H7 (cell line): ENCODE measurements around the gene ARHGAP21. TPM values are rescaled to one million over a fixed set of nuclear protein-coding genes. Genes with fewer than 3 reads are reported as not detected.
"Not testable (repeated sequence)": the region's sequence is repeated elsewhere in the genome, so short reads cannot be mapped to it uniquely, and the experiment has no call there.

Source experiments
- DNase-seq: peaks from one replicate; pipeline ENCODE4 v3.0.0; 2012
- H3K27me3 ChIP-seq: 2 replicates; pipeline ENCODE4 v1.6.0; 2011; ENCODE audit warnings: mild to moderate bottlenecking, low read length; ENCODE audit not compliant: control insufficient read depth, insufficient read depth
- H3K36me3 ChIP-seq: replicated peaks from 2 replicates; pipeline ENCODE4 v1.5.1; 2011; ENCODE audit warnings: low read length; ENCODE audit not compliant: control insufficient read depth, insufficient read depth
- H3K4me3 ChIP-seq: 2 replicates; pipeline ENCODE4 v1.5.1; 2011; ENCODE audit warnings: low read depth, mild to moderate bottlenecking, control low read depth, low read length, moderate library complexity; ENCODE audit not compliant: insufficient read depth
- total RNA-seq: library from RNA; depleted of rRNA; stranded (reverse); fragments of >200 nt; shearing (Covaris generic); gene quantifications from 2 replicates; pipeline ENCODE4 v1.2.3, GENCODE V29; 2014

The ARHGAP21 gene
- total RNA-seq, 1 experiment from 2014 or later, result 31.5 TPM

DNA sequence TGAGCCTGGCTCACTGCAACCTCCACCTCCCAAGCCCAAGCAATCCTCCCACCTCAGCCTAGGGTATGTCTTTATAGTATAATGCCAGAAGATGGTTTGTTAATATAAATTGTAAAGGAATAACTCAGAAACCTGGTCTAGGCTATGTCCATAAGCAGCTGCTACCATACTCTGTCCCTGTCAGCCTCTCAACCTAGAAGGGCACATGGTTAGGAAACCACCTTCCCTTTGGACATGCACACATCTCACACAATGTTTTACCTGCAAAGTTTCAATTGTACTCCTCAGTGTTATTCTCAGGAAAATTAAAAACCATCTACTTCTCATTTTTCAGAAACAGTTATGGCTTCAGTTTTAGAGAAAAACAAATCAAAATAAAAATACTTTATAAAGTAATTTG lies 40.1 kb downstream of the ARHGAP21 start:
- no peaks in the 10 kb centered on the region for H3K27me3 ChIP-seq
- no peak overlapping the region for H3K4me3 ChIP-seq
- no peaks in the 10 kb centered on the region for H3K36me3 ChIP-seq
- no peak for DNase-seq

- Histone ChIP-seq H3K36me3 (no peaks in the 10 kb centered on the region), H3K27me3 (no peaks in the 10 kb centered on the region), H3K4me3 (no peak overlapping the region)
- no peak for DNase-seq
Observed at GRCh38 chr10:24681572-24682088, 42.1 kb downstream of the ARHGAP21 start.

- DNase-seq, result no peak
- no peak overlapping the region for H3K4me3 ChIP-seq
- H3K36me3 ChIP-seq, result no peaks in the 10 kb centered on the region
- H3K27me3 ChIP-seq, result no peaks in the 10 kb centered on the region
Observed at GRCh38 chr10:24680647-24681524, 42.8 kb downstream of the ARHGAP21 start.

GRCh38 chr10:24678757-24679156 lies 44.9 kb downstream of the ARHGAP21 start:
- H3K27me3 ChIP-seq, result no peaks in the 10 kb centered on the region
- no peak for DNase-seq
- no peak overlapping the region for H3K4me3 ChIP-seq
- no peaks in the 10 kb centered on the region for H3K36me3 ChIP-seq

- Histone ChIP-seq H3K36me3 (no peaks in the 10 kb centered on the region), H3K4me3 (no peak overlapping the region), H3K27me3 (no peaks in the 10 kb centered on the region)
- DNase-seq, result no peak
Observed at GRCh38 chr10:24674892-24675632, 48.6 kb downstream of the ARHGAP21 start.

DNA sequence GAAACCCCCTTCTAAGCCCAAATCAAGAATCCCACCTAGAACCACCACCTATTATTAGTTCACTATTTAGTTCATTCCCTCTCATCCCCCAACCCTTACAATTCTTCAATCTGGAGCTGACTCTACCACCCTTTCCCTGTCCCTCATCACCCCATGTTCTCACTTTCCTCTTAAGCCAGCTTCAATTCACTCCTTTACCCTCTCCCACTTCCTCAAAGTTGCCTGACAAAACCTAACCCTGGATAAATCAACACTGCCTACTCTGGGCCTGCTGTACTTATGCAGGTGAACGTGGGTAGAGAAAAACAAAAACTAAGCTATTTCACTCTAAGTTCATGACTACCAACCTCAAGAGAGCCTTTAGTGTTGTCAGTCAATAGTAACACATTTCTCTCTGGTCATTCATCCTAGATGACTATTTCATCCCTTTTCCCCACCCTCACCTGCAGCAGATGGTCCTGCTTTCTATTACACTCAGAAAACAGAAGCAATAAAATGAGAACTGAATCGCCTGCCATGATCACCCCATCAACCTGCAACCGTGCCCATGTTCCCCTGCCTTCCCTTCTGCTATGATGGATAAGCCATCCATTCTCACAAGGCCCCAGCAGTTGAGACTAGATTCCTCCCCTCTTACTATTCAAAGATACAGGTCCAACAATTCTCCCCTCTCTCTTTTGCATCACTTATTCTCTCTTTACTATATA lies 52.6 kb downstream of the ARHGAP21 start:
- H3K4me3 ChIP-seq, result no peak overlapping the region
- no peak for DNase-seq
- no peaks in the 10 kb centered on the region; the same call in 1 of the 2 replicates for H3K36me3 ChIP-seq
- H3K27me3 ChIP-seq, result no peaks in the 10 kb centered on the region

- H3K27me3 ChIP-seq, result no peaks in the 10 kb centered on the region
- no peaks in the 10 kb centered on the region; the same call in 1 of the 2 replicates for H3K36me3 ChIP-seq
- no peak for DNase-seq
- no peak overlapping the region for H3K4me3 ChIP-seq
Observed at GRCh38 chr10:24669285-24669852, 54.3 kb downstream of the ARHGAP21 start.

DNA sequence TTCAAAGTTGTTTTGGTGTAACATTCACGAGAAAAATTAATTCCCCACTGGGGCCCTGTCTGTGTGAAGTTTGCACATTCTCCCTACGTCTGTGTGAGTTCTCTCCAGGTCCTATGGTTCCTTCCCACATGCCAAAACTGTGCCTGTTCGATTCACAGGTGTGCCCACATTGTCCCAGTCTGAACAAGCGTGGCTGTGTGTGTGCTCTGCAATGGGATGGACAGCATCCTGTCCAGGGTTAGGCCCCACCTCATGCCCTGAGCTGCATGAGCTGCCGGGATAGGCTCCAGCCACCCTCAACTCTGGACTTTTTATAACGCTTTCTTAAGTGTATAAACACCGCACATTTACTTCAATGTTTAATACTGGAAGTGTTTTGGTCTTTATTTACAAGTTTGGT lies 55.4 kb downstream of the ARHGAP21 start:
- DNase-seq, result no peak
- Histone ChIP-seq H3K4me3 (no peak overlapping the region), H3K36me3 (no peaks in the 10 kb centered on the region; the same call in 1 of the 2 replicates), H3K27me3 (no peaks in the 10 kb centered on the region)

- Histone ChIP-seq H3K27me3 (no peaks in the 10 kb centered on the region), H3K4me3 (no peak overlapping the region), H3K36me3 (no peaks in the 10 kb centered on the region; the same call in 1 of the 2 replicates)
- DNase-seq, result no peak
Observed at GRCh38 chr10:24664991-24665390, 58.7 kb downstream of the ARHGAP21 start.

DNA sequence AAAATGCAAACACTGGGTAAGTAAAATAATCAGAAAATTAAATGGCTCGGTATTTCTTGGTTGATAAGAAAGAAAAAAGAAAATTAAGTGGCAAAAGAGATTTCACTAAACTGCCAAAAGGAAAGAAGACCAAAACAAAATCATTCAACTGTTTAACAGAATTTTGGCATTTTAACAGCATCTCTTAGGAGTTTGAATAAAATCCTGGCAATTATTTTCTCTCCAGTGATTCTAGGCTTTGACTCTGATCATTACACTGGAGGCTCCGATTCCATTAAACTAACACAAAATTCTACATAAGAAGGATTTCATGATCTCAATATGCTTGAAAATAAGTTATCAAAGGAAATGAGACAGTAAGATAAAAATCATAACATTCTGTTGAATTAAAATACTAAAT lies 62.3 kb downstream of the ARHGAP21 start:
- no peaks in the 10 kb centered on the region for H3K27me3 ChIP-seq
- no peak overlapping the region for H3K4me3 ChIP-seq
- DNase-seq, result no peak
- H3K36me3 ChIP-seq, result no peaks in the 10 kb centered on the region

- H3K4me3 ChIP-seq, H3K27me3 ChIP-seq, DNase-seq, H3K36me3 ChIP-seq: not testable (repeated sequence)
Observed at GRCh38 chr10:24658319-24658718, 65.4 kb downstream of the ARHGAP21 start.

DNA sequence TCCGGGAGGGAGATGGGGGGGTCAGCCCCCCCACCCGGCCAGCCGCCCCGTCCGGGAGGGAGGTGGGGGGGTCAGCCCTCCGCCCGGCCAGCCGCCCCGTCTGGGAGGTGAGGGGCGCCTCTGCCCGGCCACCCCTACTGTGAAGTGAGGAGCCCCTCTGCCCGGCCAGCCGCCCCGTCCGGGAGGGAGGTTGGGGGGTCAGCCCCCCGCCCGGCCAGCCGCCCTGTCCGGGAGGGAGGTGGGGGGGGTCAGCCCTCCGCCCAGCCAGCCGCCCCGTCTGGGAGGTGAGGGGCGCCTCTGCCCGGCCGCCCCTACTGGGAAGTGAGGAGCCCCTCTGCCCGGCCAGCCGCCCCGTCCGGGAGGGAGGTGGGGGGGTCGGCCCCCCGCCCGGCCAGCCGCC lies 67.4 kb downstream of the ARHGAP21 start:
- H3K36me3 ChIP-seq, H3K27me3 ChIP-seq, DNase-seq, H3K4me3 ChIP-seq: not testable (repeated sequence)

- Histone ChIP-seq H3K4me3 (no peak overlapping the region), H3K27me3 (no peaks in the 10 kb centered on the region), H3K36me3 (no peaks in the 10 kb centered on the region)
- no peak for DNase-seq
Observed at GRCh38 chr10:24652381-24652957, 71.2 kb downstream of the ARHGAP21 start.

GRCh38 chr10:24651923-24652322 lies 71.8 kb downstream of the ARHGAP21 start:
- H3K4me3 ChIP-seq, result no peak overlapping the region
- H3K27me3 ChIP-seq, result no peaks in the 10 kb centered on the region
- no peaks in the 10 kb centered on the region for H3K36me3 ChIP-seq
- DNase-seq, result no peak
